K562 (cell line): ENCODE results near the gene FBXW11. TPM values are rescaled to one million over a fixed set of nuclear protein-coding genes. Genes with fewer than 3 reads are reported as not detected.

ENCODE experiments used
- CXXC5 ChIP-seq: fragments of 250-450 bp; sonication (Bioruptor Pico); IDR thresholded peaks from 2 replicates; pipeline ENCODE4 v1.8.0; 2022; ENCODE audit warnings: inconsistent platforms, mild to moderate bottlenecking, moderate library complexity
- HDAC8 ChIP-seq: fragments of 450-650 bp; IDR thresholded peaks from 2 replicates; pipeline ENCODE4 v1.6.1; 2016; ENCODE audit warnings: mild to moderate bottlenecking, missing genetic modification characterization, moderate library complexity, missing compliant biosample characterization
- HIVEP1 ChIP-seq: fragments of 250-450 bp; sonication (Bioruptor Pico); IDR thresholded peaks from 2 replicates; pipeline ENCODE4 v1.4.0; 2020; ENCODE audit warnings: mild to moderate bottlenecking
- NFE2L1 ChIP-seq: fragments of 450-650 bp; IDR thresholded peaks from 2 replicates; pipeline ENCODE4 v1.6.1; 2016; ENCODE audit warnings: missing genetic modification characterization, low read depth, mild to moderate bottlenecking, missing compliant biosample characterization, moderate library complexity, borderline replicate concordance
- RAD21 ChIP-seq, 2 experiments: fragments of 250-450 bp in 1 of 2; fragments of 450-650 bp in 1 of 2; sonication (Bioruptor Pico) in 1 of 2; formaldehyde crosslinking in 1 of 2; IDR thresholded peaks in 1 of 2; conservative IDR thresholded peaks in 1 of 2; 2 replicates each; pipeline versions ENCODE4 v1.4.0 to v1.8.0; 2020 to 2022; ENCODE audit warnings: mild to moderate bottlenecking in 2 of 2, moderate library complexity in 1 of 2
- SMARCA5 ChIP-seq: fragments of 450-650 bp; IDR thresholded peaks from 2 replicates; pipeline ENCODE4 v1.6.1; 2016
- SRF ChIP-seq, 2 experiments: fragments of 250-450, 450-650 bp in 1 of 2; sonication (Bioruptor Pico) in 1 of 2; sonication (generic) in 1 of 2; formaldehyde crosslinking; IDR thresholded peaks; 2 replicates each; pipeline versions ENCODE4 v1.5.0 to v1.5.1; 2020 to 2022; ENCODE audit warnings: mild to moderate bottlenecking in 1 of 2, missing genetic modification reagents in 1 of 2
- ZNF146 ChIP-seq: IDR thresholded peaks from one replicate; pipeline ENCODE4 v1.6.1; 2018; ENCODE audit warnings: missing compliant biosample characterization; ENCODE audit not compliant: unreplicated experiment
- ZNF217 ChIP-seq: sonication (generic); formaldehyde crosslinking; IDR thresholded peaks from 2 replicates; pipeline ENCODE4 v1.8.0; 2022; ENCODE audit warnings: mild to moderate bottlenecking, missing genetic modification reagents
- ZNF3 ChIP-seq: fragments of 250-450 bp; sonication (Bioruptor Pico); IDR thresholded peaks from 2 replicates; pipeline ENCODE4 v1.5.0; 2021; ENCODE audit warnings: mild to moderate bottlenecking, moderate library complexity
- ZNF444 ChIP-seq: fragments of 250-450 bp; sonication (Bioruptor Pico); IDR thresholded peaks from 2 replicates; pipeline ENCODE4 v1.4.0; 2020; ENCODE audit warnings: mild to moderate bottlenecking, moderate library complexity
- ZNF696 ChIP-seq: fragments of 250-450 bp; sonication (Bioruptor Pico); conservative IDR thresholded peaks from 2 replicates; pipeline ENCODE4 v1.4.0; 2020; ENCODE audit warnings: mild to moderate bottlenecking, moderate library complexity
- polyA plus RNA-seq, 8 experiments: library from polyadenylated mRNA; depleted of rRNA in 4 of 8; stranded (reverse) in 5 of 8; unstranded in 3 of 8; fragments of >200 nt; fragmentation: Nextera tagmentation in 2 of 8; fragmentation: Illumina TruSeq in 1 of 8; extraction: Ambion mirVana in 2 of 8; extraction: Trizol in 1 of 8; gene quantifications; 2 replicates each; pipeline versions ENCODE4 v1.2.1 to v1.2.3, GENCODE V29; 2011 to 2014; ENCODE audit warnings: inconsistent platforms in 1 of 8, missing spikeins in 1 of 8
- total RNA-seq, 7 experiments: library from RNA; depleted of rRNA in 6 of 7; stranded (reverse); fragments of >200 nt in 6 of 7; fragmentation: Illumina TruSeq in 2 of 7; extraction: Trizol in 2 of 7; gene quantifications; 2 replicates each; pipeline versions ENCODE4 v1.2.1 to v1.2.3, GENCODE V29; 2011 to 2021; ENCODE audit warnings: low replicate concordance in 1 of 7
- TF ChIP-seq, protein P1 (sequence below), 3 experiments: IDR thresholded peaks in 2 of 3; conservative IDR thresholded peaks in 1 of 3; 2 replicates each; pipeline ENCODE4 v1.5.1; 2011 to 2012; ENCODE audit warnings: low read length in 3 of 3, mild to moderate bottlenecking in 3 of 3, control low read depth in 2 of 3, improper control_type of control experiment in 1 of 3, inconsistent platforms in 1 of 3, low read depth in 1 of 3, mixed read lengths in 1 of 3, moderate library complexity in 1 of 3; ENCODE audit not compliant: insufficient read depth in 2 of 3
- TF ChIP-seq, protein P2 (sequence below): fragments of 250-450 bp; sonication (Bioruptor Pico); IDR thresholded peaks from 2 replicates; pipeline ENCODE4 v1.8.0; 2022; ENCODE audit warnings: moderate library complexity, mild to moderate bottlenecking, inconsistent platforms
- TF ChIP-seq, protein P3 (sequence below): IDR thresholded peaks from 2 replicates; pipeline ENCODE4 v1.6.1; 2011; ENCODE audit warnings: borderline replicate concordance, low read depth, mild to moderate bottlenecking, moderate library complexity, low read length; ENCODE audit not compliant: insufficient read depth, poor library complexity, severe bottlenecking
- TF ChIP-seq, protein P4 (sequence below): sonication (generic); formaldehyde crosslinking; IDR thresholded peaks from 2 replicates; pipeline ENCODE4 v1.8.0; 2022; ENCODE audit warnings: mild to moderate bottlenecking, missing genetic modification reagents

Gene FBXW11
- total and polyA plus RNA-seq, 9 of the 15 experiments (the other 6 are each of a cell fraction or from before 2014, with no cell fraction given), result 3.0 to 28.6 (median 23.6) TPM

DNA sequence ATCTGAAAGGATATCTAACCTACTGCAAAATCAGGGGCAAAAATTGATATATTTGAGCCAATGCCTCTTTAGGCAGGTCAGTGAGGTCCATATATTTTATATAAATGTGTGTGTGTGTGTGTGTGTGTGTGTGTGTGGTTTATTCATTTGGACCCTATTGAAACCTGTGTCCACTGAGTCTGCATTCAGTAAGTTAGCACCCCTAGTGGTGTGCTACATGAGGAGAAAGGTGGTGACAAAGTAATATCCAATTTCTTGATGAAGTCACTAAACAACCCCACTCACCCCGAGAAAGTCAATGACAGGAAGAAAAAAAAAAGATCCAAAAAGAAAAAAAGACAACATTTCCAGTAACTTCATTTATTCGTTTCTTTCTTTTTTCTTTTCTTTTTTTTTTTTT, 4.1 kb downstream of the FBXW11 start (continued):
- TF ChIP-seq, protein P1, sequence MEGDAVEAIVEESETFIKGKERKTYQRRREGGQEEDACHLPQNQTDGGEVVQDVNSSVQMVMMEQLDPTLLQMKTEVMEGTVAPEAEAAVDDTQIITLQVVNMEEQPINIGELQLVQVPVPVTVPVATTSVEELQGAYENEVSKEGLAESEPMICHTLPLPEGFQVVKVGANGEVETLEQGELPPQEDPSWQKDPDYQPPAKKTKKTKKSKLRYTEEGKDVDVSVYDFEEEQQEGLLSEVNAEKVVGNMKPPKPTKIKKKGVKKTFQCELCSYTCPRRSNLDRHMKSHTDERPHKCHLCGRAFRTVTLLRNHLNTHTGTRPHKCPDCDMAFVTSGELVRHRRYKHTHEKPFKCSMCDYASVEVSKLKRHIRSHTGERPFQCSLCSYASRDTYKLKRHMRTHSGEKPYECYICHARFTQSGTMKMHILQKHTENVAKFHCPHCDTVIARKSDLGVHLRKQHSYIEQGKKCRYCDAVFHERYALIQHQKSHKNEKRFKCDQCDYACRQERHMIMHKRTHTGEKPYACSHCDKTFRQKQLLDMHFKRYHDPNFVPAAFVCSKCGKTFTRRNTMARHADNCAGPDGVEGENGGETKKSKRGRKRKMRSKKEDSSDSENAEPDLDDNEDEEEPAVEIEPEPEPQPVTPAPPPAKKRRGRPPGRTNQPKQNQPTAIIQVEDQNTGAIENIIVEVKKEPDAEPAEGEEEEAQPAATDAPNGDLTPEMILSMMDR (IDR thresholded peaks at IDR 0.05 in 2 of 3, conservative IDR thresholded peaks at IDR 0.05 in 1 of 3; ENCODE audit: insufficient read depth in 2 of 3, low read depth in 1 of 3, low read length in 3 of 3), result peak; percentile 44 to 60 (median 57); a peak in 5 of 6 replicates
- TF ChIP-seq SRF (CRISPR knock-in tag; IDR thresholded peaks at IDR 0.05), result no peak
- no peak for TF ChIP-seq HIVEP1
- TF ChIP-seq, protein P2, sequence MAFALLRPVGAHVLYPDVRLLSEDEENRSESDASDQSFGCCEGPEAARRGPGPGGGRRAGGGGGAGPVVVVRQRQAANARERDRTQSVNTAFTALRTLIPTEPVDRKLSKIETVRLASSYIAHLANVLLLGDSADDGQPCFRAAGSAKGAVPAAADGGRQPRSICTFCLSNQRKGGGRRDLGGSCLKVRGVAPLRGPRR, result no peak
- no peak for TF ChIP-seq CXXC5
- TF ChIP-seq, protein P3, sequence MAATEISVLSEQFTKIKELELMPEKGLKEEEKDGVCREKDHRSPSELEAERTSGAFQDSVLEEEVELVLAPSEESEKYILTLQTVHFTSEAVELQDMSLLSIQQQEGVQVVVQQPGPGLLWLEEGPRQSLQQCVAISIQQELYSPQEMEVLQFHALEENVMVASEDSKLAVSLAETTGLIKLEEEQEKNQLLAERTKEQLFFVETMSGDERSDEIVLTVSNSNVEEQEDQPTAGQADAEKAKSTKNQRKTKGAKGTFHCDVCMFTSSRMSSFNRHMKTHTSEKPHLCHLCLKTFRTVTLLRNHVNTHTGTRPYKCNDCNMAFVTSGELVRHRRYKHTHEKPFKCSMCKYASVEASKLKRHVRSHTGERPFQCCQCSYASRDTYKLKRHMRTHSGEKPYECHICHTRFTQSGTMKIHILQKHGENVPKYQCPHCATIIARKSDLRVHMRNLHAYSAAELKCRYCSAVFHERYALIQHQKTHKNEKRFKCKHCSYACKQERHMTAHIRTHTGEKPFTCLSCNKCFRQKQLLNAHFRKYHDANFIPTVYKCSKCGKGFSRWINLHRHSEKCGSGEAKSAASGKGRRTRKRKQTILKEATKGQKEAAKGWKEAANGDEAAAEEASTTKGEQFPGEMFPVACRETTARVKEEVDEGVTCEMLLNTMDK, result peak; percentile 45
- no peak for TF ChIP-seq ZNF444 (CRISPR knock-in tag)
- no peak for TF ChIP-seq ZNF696 (CRISPR knock-in tag)
- TF ChIP-seq RAD21 (CRISPR knock-in tag; conservative IDR thresholded peaks at IDR 0.05 in 1 of 2, IDR thresholded peaks at IDR 0.05 in 1 of 2), result peak in 1 of 2 experiments; percentile 33; a peak in 1 of 4 replicates
- TF ChIP-seq HDAC8 (tag), result no peak
- TF ChIP-seq, protein P4, sequence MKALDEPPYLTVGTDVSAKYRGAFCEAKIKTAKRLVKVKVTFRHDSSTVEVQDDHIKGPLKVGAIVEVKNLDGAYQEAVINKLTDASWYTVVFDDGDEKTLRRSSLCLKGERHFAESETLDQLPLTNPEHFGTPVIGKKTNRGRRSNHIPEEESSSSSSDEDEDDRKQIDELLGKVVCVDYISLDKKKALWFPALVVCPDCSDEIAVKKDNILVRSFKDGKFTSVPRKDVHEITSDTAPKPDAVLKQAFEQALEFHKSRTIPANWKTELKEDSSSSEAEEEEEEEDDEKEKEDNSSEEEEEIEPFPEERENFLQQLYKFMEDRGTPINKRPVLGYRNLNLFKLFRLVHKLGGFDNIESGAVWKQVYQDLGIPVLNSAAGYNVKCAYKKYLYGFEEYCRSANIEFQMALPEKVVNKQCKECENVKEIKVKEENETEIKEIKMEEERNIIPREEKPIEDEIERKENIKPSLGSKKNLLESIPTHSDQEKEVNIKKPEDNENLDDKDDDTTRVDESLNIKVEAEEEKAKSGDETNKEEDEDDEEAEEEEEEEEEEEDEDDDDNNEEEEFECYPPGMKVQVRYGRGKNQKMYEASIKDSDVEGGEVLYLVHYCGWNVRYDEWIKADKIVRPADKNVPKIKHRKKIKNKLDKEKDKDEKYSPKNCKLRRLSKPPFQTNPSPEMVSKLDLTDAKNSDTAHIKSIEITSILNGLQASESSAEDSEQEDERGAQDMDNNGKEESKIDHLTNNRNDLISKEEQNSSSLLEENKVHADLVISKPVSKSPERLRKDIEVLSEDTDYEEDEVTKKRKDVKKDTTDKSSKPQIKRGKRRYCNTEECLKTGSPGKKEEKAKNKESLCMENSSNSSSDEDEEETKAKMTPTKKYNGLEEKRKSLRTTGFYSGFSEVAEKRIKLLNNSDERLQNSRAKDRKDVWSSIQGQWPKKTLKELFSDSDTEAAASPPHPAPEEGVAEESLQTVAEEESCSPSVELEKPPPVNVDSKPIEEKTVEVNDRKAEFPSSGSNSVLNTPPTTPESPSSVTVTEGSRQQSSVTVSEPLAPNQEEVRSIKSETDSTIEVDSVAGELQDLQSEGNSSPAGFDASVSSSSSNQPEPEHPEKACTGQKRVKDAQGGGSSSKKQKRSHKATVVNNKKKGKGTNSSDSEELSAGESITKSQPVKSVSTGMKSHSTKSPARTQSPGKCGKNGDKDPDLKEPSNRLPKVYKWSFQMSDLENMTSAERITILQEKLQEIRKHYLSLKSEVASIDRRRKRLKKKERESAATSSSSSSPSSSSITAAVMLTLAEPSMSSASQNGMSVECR, result no peak
- TF ChIP-seq ZNF217 (CRISPR knock-in tag), result no peak
- no peak for TF ChIP-seq ZNF146 (CRISPR knock-in tag)
- TF ChIP-seq SMARCA5, result no peak
- TF ChIP-seq ZNF3, result no peak
- no peak for TF ChIP-seq NFE2L1 (tag)
